Ascending aorta (tissue), 2 donors: ENCODE results near the gene HES3. TPM values are rescaled to one million over a fixed set of nuclear protein-coding genes. Genes with fewer than 3 reads are reported as not detected.

Experiments
- DNase-seq, 2 donors: peaks; one replicate each; pipeline ENCODE4 v3.0.0-alpha.2; 2019; ENCODE audit warnings: low spot score in 2 of 2
- H3K27ac ChIP-seq, 2 donors: fragments of 200-600 bp; sonication (generic); one replicate each; pipeline ENCODE4 v1.5.1; 2016 to 2017; ENCODE audit warnings: mild to moderate bottlenecking in 1 of 2
- H3K27me3 ChIP-seq: fragments of 200-600 bp; sonication (generic); one replicate; pipeline ENCODE4 v1.5.1; 2017
- H3K36me3 ChIP-seq, 2 donors: fragments of 200-600 bp; sonication (generic); one replicate each; pipeline ENCODE4 v1.5.1; 2016
- H3K4me1 ChIP-seq, 2 donors: fragments of 200-600 bp; sonication (generic); one replicate each; pipeline ENCODE4 v1.5.1; 2016 to 2017; ENCODE audit warnings: mild to moderate bottlenecking in 1 of 2
- H3K4me3 ChIP-seq, 2 donors: fragments of 200-600 bp; sonication (generic); one replicate each; pipeline ENCODE4 v1.5.1; 2016 to 2017; ENCODE audit warnings: mild to moderate bottlenecking in 1 of 2
- H3K9me3 ChIP-seq, 2 donors: fragments of 200-600 bp; sonication (generic); one replicate each; pipeline ENCODE4 v1.5.1; 2016
- intact Hi-C: fragments of 100-400 bp; cut with DNase I; formaldehyde crosslinking; loops from one replicate; pipeline ENCODE4 v1.15.1; 2023
- total RNA-seq: library from RNA; depleted of rRNA; stranded (reverse); fragments of >200 nt; gene quantifications from one replicate; pipeline ENCODE4 v1.1.0, GENCODE V29; 2016
- TF ChIP-seq, protein P1 (sequence below), 3 experiments: fragments of 200-600 bp in 2 of 3; fragments of 450-650 bp in 1 of 3; sonication (generic) in 2 of 3; IDR thresholded peaks; one replicate each; pipeline ENCODE4 v1.5.1; 2016 to 2019; ENCODE audit warnings: antibody characterized with exemption in 3 of 3, mild to moderate bottlenecking in 1 of 3, moderate library complexity in 1 of 3

HES3 gene
- total RNA-seq, 1 donor from 2014 or later = not detected

DNA sequence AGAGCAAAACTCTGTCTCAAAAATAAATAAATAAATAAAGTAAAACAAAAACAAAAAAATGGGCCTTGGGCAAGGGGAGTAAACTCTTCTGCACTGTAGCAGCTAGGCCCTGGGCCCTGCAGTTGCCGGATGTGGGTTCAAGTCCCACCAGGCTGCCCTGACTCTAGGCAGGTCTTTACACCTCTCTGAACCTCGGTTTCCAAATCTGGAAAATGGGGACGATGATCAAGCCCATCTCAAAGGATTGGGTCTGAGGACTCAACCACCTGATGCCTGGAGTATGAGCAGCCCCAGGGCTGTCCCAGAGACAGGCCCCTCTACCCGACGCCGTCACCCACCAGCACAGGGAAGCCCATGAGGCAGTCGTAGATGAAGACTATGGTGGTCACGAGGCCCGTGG is 9.4 kb downstream of the HES3 start:
- H3K4me1 ChIP-seq = no peaks in the 10 kb centered on the region
- H3K27ac ChIP-seq = no peak overlapping the region
- peaks cover 8% of the 10 kb centered on the region for H3K27me3 ChIP-seq
- TF ChIP-seq, protein P1, sequence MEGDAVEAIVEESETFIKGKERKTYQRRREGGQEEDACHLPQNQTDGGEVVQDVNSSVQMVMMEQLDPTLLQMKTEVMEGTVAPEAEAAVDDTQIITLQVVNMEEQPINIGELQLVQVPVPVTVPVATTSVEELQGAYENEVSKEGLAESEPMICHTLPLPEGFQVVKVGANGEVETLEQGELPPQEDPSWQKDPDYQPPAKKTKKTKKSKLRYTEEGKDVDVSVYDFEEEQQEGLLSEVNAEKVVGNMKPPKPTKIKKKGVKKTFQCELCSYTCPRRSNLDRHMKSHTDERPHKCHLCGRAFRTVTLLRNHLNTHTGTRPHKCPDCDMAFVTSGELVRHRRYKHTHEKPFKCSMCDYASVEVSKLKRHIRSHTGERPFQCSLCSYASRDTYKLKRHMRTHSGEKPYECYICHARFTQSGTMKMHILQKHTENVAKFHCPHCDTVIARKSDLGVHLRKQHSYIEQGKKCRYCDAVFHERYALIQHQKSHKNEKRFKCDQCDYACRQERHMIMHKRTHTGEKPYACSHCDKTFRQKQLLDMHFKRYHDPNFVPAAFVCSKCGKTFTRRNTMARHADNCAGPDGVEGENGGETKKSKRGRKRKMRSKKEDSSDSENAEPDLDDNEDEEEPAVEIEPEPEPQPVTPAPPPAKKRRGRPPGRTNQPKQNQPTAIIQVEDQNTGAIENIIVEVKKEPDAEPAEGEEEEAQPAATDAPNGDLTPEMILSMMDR (IDR thresholded peaks at IDR 0.05) = no peak
- H3K36me3 ChIP-seq = no peaks in the 10 kb centered on the region
- no peak for DNase-seq
- no peaks in the 10 kb centered on the region for H3K9me3 ChIP-seq
- intact Hi-C loops = no loop called here
- no peak overlapping the region for H3K4me3 ChIP-seq

DNA sequence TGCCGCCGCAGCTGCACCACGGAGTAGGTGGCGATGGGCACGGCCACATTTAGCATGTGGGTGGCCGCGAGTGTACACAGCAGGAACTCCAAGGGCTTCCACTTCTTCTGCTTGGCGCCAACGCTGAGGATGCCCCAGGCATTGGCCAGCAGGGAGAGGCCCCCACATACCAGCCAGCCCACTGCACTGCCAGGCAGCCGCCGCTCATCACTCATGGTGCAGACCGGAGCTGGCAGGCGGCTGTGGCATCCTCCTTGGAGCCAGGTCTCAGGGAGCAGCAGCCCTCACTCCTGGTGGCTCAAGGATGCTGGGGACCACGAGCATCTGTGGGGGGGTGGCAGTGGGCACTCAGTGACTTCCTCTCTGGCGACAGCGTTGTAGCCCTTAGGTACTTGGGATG is 10.7 kb downstream of the HES3 start:
- no peaks in the 10 kb centered on the region for H3K4me1 ChIP-seq
- H3K9me3 ChIP-seq = no peaks in the 10 kb centered on the region
- intact Hi-C loops = no loop called here
- no peak for DNase-seq
- TF ChIP-seq, protein P1 (IDR thresholded peaks at IDR 0.05) = no peak
- peaks cover 14% of the 10 kb centered on the region for H3K27me3 ChIP-seq
- no peak overlapping the region for H3K4me3 ChIP-seq
- H3K27ac ChIP-seq = no peak overlapping the region
- no peaks in the 10 kb centered on the region for H3K36me3 ChIP-seq

DNA sequence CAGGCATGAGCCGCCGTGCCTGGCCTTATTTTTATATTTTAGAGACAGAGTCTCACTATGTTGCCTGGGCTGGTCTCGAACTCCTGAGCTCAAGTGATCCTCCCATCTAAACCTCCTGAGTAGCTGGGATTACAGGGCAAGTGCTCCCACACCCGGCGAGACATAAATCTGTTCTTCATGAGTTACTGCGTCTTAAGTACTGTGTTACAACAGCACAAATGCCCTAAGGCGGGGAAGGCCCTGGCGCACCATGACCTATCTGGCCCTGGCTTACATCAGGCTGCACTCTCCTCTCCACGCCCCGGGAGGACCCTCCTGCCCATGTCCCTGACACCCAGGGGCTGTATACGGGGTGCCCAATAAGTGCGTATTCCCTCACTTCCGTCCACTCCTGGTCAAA is 12.7 kb downstream of the HES3 start:
- Histone ChIP-seq H3K4me3 (no peak overlapping the region), H3K36me3 (no peaks in the 10 kb centered on the region), H3K27me3 (peaks cover 7% of the 10 kb centered on the region), H3K9me3 (no peaks in the 10 kb centered on the region), H3K4me1 (peaks cover 0 to 6% of the 10 kb centered on the region in 2 donors), H3K27ac (no peak overlapping the region)
- DNase-seq = no peak
- intact Hi-C loops = no loop called here
- TF ChIP-seq, protein P1 (IDR thresholded peaks at IDR 0.05) = no peak

DNA sequence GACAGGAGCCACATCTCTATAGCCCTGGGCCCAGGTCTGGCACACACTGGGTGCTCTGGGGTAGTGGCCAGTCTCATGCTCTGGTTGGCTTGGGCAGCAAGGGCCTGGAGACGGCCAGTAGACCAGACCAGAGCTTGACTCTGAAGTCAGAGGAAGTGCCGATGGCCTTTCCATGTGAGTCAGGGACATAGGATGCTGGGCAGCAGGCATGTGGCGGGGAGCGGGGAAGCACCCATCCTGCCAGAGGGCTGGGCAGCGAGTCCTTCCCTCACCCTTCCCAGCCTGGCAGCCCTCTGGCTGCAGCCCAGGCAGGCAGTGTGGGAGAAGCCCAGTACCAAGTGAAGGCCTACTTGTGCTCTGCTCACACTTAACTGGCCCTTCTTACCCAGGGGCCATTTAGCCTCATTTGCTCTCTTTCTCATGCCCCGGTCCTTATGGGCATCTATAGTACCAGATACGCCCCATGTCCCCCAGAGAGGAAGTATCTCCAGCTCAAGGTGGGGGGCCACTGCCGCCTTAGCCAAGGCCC is 13.6 kb downstream of the HES3 start:
- Histone ChIP-seq H3K4me3 (no peak overlapping the region), H3K27ac (no peak overlapping the region), H3K9me3 (no peaks in the 10 kb centered on the region), H3K36me3 (no peaks in the 10 kb centered on the region), H3K27me3 (peaks cover 7% of the 10 kb centered on the region), H3K4me1 (peaks cover 0 to 6% of the 10 kb centered on the region in 2 donors)
- no peak for DNase-seq
- TF ChIP-seq, protein P1 (IDR thresholded peaks at IDR 0.05) = no peak
- intact Hi-C loops = no loop called here

DNA sequence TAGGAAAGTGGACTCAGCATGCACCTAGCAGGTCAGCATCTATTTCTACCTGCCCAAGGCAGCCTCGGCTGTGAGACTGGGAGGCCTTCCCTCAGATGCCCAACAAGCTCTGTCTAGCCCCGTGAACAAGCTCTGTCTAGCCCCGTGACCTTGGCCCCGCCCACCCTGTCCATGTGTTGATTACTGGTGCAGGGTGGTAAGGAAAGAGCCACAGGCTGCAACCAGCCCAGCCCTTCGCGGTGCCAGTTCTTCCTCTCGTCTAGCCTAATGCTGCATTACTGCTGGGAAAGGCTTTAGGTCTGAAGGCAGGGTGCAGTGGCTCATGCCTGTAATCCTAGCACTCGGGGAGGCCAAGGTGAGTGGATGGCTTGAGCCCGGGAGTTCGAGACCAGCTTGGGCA is 14.7 kb downstream of the HES3 start:
- intact Hi-C loops = no loop called here
- H3K36me3 ChIP-seq = no peaks in the 10 kb centered on the region
- no peak for DNase-seq
- peaks cover 7% of the 10 kb centered on the region for H3K27me3 ChIP-seq
- no peak overlapping the region for H3K4me3 ChIP-seq
- H3K4me1 ChIP-seq = peaks cover 0 to 6% of the 10 kb centered on the region in 2 donors
- TF ChIP-seq, protein P1 (IDR thresholded peaks at IDR 0.05) = no peak
- H3K27ac ChIP-seq = no peak overlapping the region
- no peaks in the 10 kb centered on the region for H3K9me3 ChIP-seq
